Lung (tissue), 12 donors: ENCODE measurements around the gene SEMA4C. TPM values are rescaled to one million over a fixed set of nuclear protein-coding genes. Genes with fewer than 3 reads are reported as not detected.
"Not testable (repeated sequence)": the region's sequence is repeated elsewhere in the genome, so short reads cannot be mapped to it uniquely, and the experiment has no call there.

ENCODE experiments used
- ATAC-seq: fragments of 200-7000 bp; cut with Tn5 transposase; one replicate; pipeline ENCODE4 v1.9.1; 2020; ENCODE audit warnings: moderate number of reproducible peaks; ENCODE audit not compliant: insufficient read depth, low FRiP score
- DNase-seq, 3 donors: peaks; one replicate each; pipeline ENCODE4 v3.0.0-alpha.2; 2013 to 2017
- H3K27ac ChIP-seq, 2 donors: one replicate each; pipeline ENCODE4 v1.5.1; 2013; ENCODE audit warnings: mild to moderate bottlenecking in 2 of 2, moderate library complexity in 2 of 2, control low read depth in 1 of 2, inconsistent platforms in 1 of 2, low read depth in 1 of 2, low read length in 1 of 2
- H3K27me3 ChIP-seq, 3 donors: one replicate each; pipeline ENCODE4 v1.5.1; 2013; ENCODE audit warnings: low read length in 2 of 3; ENCODE audit not compliant: control insufficient read depth in 3 of 3, insufficient read depth in 3 of 3
- H3K36me3 ChIP-seq, 4 donors: one replicate each; pipeline ENCODE4 v1.5.1; 2013; ENCODE audit warnings: low read length in 4 of 4, mild to moderate bottlenecking in 1 of 4, moderate library complexity in 1 of 4; ENCODE audit not compliant: control insufficient read depth in 4 of 4, insufficient read depth in 4 of 4
- H3K4me1 ChIP-seq, 5 donors: one replicate each; pipeline ENCODE4 v1.5.1; 2013; ENCODE audit warnings: low read length in 5 of 5, mild to moderate bottlenecking in 2 of 5, moderate library complexity in 1 of 5; ENCODE audit not compliant: control insufficient read depth in 5 of 5, insufficient read depth in 5 of 5
- H3K4me3 ChIP-seq: one replicate; pipeline ENCODE4 v1.5.1; 2013; ENCODE audit warnings: mild to moderate bottlenecking, control low read depth, moderate library complexity
- H3K9ac ChIP-seq, 2 donors: one replicate each; pipeline ENCODE4 v1.5.1; 2013; ENCODE audit warnings: low read length in 2 of 2, control low read depth in 1 of 2; ENCODE audit not compliant: insufficient read depth in 1 of 2
- H3K9me3 ChIP-seq, 4 donors: one replicate each; pipeline ENCODE4 v1.5.1; 2013; ENCODE audit warnings: low read length in 3 of 4, mild to moderate bottlenecking in 1 of 4, moderate library complexity in 1 of 4; ENCODE audit not compliant: control insufficient read depth in 4 of 4, insufficient read depth in 3 of 4
- CTCF ChIP-seq: IDR thresholded peaks from 2 replicates; pipeline ENCODE4 v1.5.1; 2012; ENCODE audit warnings: mild to moderate bottlenecking; ENCODE audit errors: control extremely low read depth, extremely low read depth
- WGBS, 2 donors: extraction: QIAGEN DNeasy Blood & Tissue Kit; methylation state at CpG; one replicate each; pipeline ENCODE4 v1.1.7; 2013; 5-methylcytosine and 5-hydroxymethylcytosine counted together
- polyA plus RNA-seq, 2 donors: library from polyadenylated mRNA; stranded (reverse); fragments of 200-250 nt; gene quantifications; one replicate each; pipeline ENCODE4 v1.2.1, GENCODE V29; 2013
- total RNA-seq, 2 donors: library from RNA; depleted of rRNA in 1 of 2; stranded (reverse); fragments of >200 nt in 1 of 2; gene quantifications; one replicate each; pipeline ENCODE4 v1.2.1, GENCODE V29; 2014 to 2021
- donor health status: control.
- donor health status: control.
- donor health status: Bipolar disorder and iron deficiency.
- donor health status: healthy.
- donor health status: DM: yes; HTN: yes; CAD: no.

The SEMA4C gene
- total and polyA plus RNA-seq, 4 donors = 18.8 to 42.0 (median 28.8) TPM

- DNase-seq (no peak), ATAC-seq (no peak)
- Histone ChIP-seq H3K4me3 (no peak overlapping the region), H3K9ac (no peak overlapping the region), H3K36me3 (no peaks in the 10 kb centered on the region), H3K27me3 (no peaks in the 10 kb centered on the region), H3K9me3 (no peaks in the 10 kb centered on the region), H3K4me1 (peaks cover 0 to 56% (median 28%) of the 10 kb centered on the region in 5 donors), H3K27ac (peak overlapping the region in 1 of 2 donors; percentile 38)
- TF ChIP-seq CTCF = no peak
- WGBS, 2 donors = 69 to 78% methylated on average over 6 of the region's 6 CpGs
These were observed 21.0 kb upstream of the SEMA4C start for GRCh38 chr2:96890726-96891385.

GRCh38 chr2:96890252-96890651, 20.4 kb upstream of the SEMA4C start:
- no peak overlapping the region for H3K27ac ChIP-seq
- WGBS, 2 donors = 87% methylated on average over 7 of the region's 7 CpGs

GRCh38 chr2:96889502-96889901, 19.6 kb upstream of the SEMA4C start:
- peaks cover 0 to 57% (median 30%) of the 10 kb centered on the region in 5 donors for H3K4me1 ChIP-seq
- not testable (repeated sequence) for H3K4me3 ChIP-seq, H3K9ac ChIP-seq, H3K36me3 ChIP-seq, H3K9me3 ChIP-seq, DNase-seq, H3K27me3 ChIP-seq, ATAC-seq, H3K27ac ChIP-seq
- 93% methylated on average over 5 of the region's 5 CpGs for WGBS, 2 donors

More at GRCh38 chr2:96890252-96890651, 20.4 kb upstream of the SEMA4C start:
- Histone ChIP-seq H3K36me3 (no peaks in the 10 kb centered on the region), H3K9ac (no peak overlapping the region), H3K9me3 (no peaks in the 10 kb centered on the region), H3K4me3 (no peak overlapping the region), H3K4me1 (peaks cover 0 to 53% (median 28%) of the 10 kb centered on the region in 5 donors), H3K27me3 (no peaks in the 10 kb centered on the region)
- no peak for ATAC-seq
- no peak for DNase-seq
- TF ChIP-seq CTCF = no peak

- Histone ChIP-seq H3K27ac (peak overlapping the region in 1 of 2 donors; percentile 53), H3K9ac (no peak overlapping the region), H3K27me3 (no peaks in the 10 kb centered on the region), H3K4me3 (no peak overlapping the region), H3K9me3 (no peaks in the 10 kb centered on the region), H3K4me1 (peaks cover 0 to 57% (median 33%) of the 10 kb centered on the region in 5 donors), H3K36me3 (no peaks in the 10 kb centered on the region)
- peak; percentile 23 for ATAC-seq
- 55 to 68% methylated on average over 12 of the region's 12 CpGs for WGBS, 2 donors
- no peak for TF ChIP-seq CTCF
- peak in 2 of 3 donors; percentile 42 to 73 for DNase-seq
These were observed 18.5 kb upstream of the SEMA4C start for GRCh38 chr2:96888072-96889011.
